ENCODE data around the gene NUFIP1.

DNA sequence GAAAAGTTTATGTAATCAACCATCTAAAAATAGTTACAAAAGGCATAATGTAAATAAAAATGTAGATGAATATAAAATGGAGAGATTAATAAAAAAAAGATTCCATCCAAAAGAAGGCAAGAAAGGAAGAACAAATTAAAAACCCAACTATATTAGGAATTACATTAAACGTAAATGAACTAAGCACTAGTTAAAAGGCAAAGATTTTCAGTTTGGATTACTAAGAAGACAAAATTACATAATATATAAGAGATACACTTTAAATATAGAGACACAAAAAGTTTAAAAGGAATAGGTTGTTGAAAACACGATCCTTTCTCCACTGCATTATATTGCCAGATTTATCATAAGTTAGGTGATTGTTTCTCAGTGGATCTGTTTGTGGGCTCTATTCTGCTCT lies 27.3 kb downstream of the NUFIP1 start:
- TF ChIP-seq POLR2A (IDR thresholded peaks at IDR 0.05) (no peak), EP300 (IDR thresholded peaks at IDR 0.05) (no peak), POLR2AphosphoS5 (IDR thresholded peaks at IDR 0.05) (no peak)
- TF ChIP-seq, protein P1, sequence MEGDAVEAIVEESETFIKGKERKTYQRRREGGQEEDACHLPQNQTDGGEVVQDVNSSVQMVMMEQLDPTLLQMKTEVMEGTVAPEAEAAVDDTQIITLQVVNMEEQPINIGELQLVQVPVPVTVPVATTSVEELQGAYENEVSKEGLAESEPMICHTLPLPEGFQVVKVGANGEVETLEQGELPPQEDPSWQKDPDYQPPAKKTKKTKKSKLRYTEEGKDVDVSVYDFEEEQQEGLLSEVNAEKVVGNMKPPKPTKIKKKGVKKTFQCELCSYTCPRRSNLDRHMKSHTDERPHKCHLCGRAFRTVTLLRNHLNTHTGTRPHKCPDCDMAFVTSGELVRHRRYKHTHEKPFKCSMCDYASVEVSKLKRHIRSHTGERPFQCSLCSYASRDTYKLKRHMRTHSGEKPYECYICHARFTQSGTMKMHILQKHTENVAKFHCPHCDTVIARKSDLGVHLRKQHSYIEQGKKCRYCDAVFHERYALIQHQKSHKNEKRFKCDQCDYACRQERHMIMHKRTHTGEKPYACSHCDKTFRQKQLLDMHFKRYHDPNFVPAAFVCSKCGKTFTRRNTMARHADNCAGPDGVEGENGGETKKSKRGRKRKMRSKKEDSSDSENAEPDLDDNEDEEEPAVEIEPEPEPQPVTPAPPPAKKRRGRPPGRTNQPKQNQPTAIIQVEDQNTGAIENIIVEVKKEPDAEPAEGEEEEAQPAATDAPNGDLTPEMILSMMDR (IDR thresholded peaks at IDR 0.05): no peak

All from stomach (tissue), 4 donors.